Esophagus squamous epithelium (tissue), 4 donors: Measurements from ENCODE around the gene SAPCD2.

Experiments
- POLR2A ChIP-seq, 4 donors: fragments of 450-650 bp; IDR thresholded peaks; one replicate each; pipeline ENCODE4 v1.6.1; 2017; ENCODE audit warnings: antibody characterized with exemption in 4 of 4, mild to moderate bottlenecking in 4 of 4, moderate library complexity in 3 of 4
- TF ChIP-seq, protein P1 (sequence below), 6 experiments: fragments of 450-650 bp in 4 of 6; fragments of 200-600 bp in 2 of 6; sonication (generic) in 2 of 6; IDR thresholded peaks; one replicate each; pipeline ENCODE4 v1.5.1; 2016 to 2019; ENCODE audit warnings: antibody characterized with exemption in 6 of 6, mild to moderate bottlenecking in 4 of 6, moderate library complexity in 4 of 6

DNA sequence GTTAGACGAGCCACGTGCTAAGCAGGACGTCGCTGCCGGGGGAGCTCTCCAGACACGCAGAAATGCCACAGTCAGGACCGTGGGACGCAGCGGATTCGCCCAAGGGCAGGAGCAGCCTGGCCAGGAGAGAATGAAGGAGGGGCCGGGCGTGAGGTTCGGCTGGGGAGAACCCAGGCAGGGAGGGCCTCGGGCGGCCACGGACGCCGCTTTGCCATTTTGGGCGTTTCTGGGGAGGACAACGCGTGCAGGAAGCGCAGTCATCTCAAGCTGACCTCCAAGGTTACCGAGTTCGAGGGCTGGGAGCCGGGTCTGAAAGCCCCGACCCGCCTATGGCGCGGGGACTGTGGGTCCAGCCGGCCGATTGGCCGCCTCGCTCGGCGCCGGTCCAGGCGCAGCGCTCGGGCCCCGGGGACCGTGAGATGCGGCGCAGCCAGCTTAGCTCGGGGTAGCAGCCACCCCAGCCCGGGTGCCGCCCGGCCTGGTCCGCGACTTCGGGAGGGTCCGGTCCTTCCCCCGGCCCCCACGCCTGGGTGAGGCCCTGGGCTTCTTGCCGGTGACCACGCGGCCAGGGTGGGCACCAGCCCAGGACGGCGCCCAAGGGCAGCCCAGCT lies 15.7 kb upstream of the SAPCD2 start:
- TF ChIP-seq, protein P1, sequence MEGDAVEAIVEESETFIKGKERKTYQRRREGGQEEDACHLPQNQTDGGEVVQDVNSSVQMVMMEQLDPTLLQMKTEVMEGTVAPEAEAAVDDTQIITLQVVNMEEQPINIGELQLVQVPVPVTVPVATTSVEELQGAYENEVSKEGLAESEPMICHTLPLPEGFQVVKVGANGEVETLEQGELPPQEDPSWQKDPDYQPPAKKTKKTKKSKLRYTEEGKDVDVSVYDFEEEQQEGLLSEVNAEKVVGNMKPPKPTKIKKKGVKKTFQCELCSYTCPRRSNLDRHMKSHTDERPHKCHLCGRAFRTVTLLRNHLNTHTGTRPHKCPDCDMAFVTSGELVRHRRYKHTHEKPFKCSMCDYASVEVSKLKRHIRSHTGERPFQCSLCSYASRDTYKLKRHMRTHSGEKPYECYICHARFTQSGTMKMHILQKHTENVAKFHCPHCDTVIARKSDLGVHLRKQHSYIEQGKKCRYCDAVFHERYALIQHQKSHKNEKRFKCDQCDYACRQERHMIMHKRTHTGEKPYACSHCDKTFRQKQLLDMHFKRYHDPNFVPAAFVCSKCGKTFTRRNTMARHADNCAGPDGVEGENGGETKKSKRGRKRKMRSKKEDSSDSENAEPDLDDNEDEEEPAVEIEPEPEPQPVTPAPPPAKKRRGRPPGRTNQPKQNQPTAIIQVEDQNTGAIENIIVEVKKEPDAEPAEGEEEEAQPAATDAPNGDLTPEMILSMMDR (IDR thresholded peaks at IDR 0.05), result no peak
- TF ChIP-seq POLR2A (IDR thresholded peaks at IDR 0.05), result no peak
